ENCODE results near the gene ZFAND2B.

The ZFAND2B gene

GRCh38 chr2:219244789-219245147 is 38.2 kb downstream of the ZFAND2B start:
- TF ChIP-seq CTCF (IDR thresholded peaks at IDR 0.05) = no peak

GRCh38 chr2:219245148-219245898 is 38.7 kb downstream of the ZFAND2B start, which contains the start of the genes GLB1L and STK16:
Gene GLB1L, minus strand, starts transcription at chr2:219245444. Its CDS starts 1,871 bp downstream, at chr2:219243573.
Gene STK16, plus strand, starts transcription at chr2:219245479. Its CDS starts 521 bp downstream, at chr2:219246000.
- TF ChIP-seq CTCF (IDR thresholded peaks at IDR 0.05) = no peak

GRCh38 chr2:219245899-219246230 is 39.3 kb downstream of the ZFAND2B start:
- no peak for TF ChIP-seq CTCF (IDR thresholded peaks at IDR 0.05)

GRCh38 chr2:219246559-219246958 is 40.0 kb downstream of the ZFAND2B start:
- no peak for TF ChIP-seq CTCF (IDR thresholded peaks at IDR 0.05)

- no peak for TF ChIP-seq CTCF (IDR thresholded peaks at IDR 0.05)
Measured at GRCh38 chr2:219247678-219248642, 41.4 kb downstream of the ZFAND2B start.

GRCh38 chr2:219248845-219249202 is 42.2 kb downstream of the ZFAND2B start:
- no peak for TF ChIP-seq CTCF (IDR thresholded peaks at IDR 0.05)

GRCh38 chr2:219249203-219249980 is 42.8 kb downstream of the ZFAND2B start:
- TF ChIP-seq CTCF (IDR thresholded peaks at IDR 0.05) = no peak

All from LNCAP (cell line).